ENCODE measurements around the gene CTNNA3.

CTNNA3 gene

GRCh38 chr10:66941491-66941890 lies 754.5 kb downstream of the CTNNA3 start:
- Histone ChIP-seq H3K27me3 (ENCODE audit: low read depth, low read length) (no peaks in the 10 kb centered on the region), H3K9me3 (ENCODE audit: control insufficient read depth in 1 of 2, low read length in 2 of 2) (no peaks in the 10 kb centered on the region), H3K36me3 (ENCODE audit: control insufficient read depth in 1 of 2, insufficient read depth in 2 of 2, low read length in 2 of 2) (no peaks in the 10 kb centered on the region), H3K4me3 (ENCODE audit: low read depth in 1 of 2, low read length in 2 of 2) (no peak overlapping the region), H3K27ac (ENCODE audit: low read length) (no peak overlapping the region), H3K4me1 (ENCODE audit: control insufficient read depth in 1 of 2, insufficient read depth in 2 of 2, low read length in 2 of 2) (peaks cover 0 to 5% of the 10 kb centered on the region in 2 donors)

DNA sequence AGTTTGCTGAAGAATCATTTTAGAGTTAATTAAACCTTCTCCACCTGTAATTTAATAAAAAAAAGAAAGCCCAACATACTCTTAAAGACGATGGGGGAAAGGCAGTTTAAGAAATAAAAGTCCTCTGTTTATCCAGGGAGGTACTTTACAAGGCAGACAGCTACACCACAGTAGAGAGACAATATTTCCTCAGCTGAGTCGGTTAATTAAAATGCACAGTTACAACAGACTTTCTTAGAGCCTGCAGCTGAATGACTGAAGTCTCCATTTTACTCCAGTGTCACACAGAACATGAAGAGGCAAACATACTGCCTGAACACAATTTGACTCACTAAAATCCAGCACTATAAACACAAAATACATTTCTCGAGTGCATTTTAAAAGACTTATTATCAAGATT lies 755.0 kb downstream of the CTNNA3 start:
- no peaks in the 10 kb centered on the region for H3K36me3 ChIP-seq (ENCODE audit: control insufficient read depth in 1 of 2, insufficient read depth in 2 of 2, low read length in 2 of 2)
- H3K27me3 ChIP-seq (ENCODE audit: low read depth, low read length), result no peaks in the 10 kb centered on the region
- no peaks in the 10 kb centered on the region for H3K9me3 ChIP-seq (ENCODE audit: control insufficient read depth in 1 of 2, low read length in 2 of 2)
- H3K4me3 ChIP-seq (ENCODE audit: low read depth in 1 of 2, low read length in 2 of 2), result no peak overlapping the region
- H3K27ac ChIP-seq (ENCODE audit: low read length), result no peak overlapping the region
- peaks cover 0 to 5% of the 10 kb centered on the region in 2 donors for H3K4me1 ChIP-seq (ENCODE audit: control insufficient read depth in 1 of 2, insufficient read depth in 2 of 2, low read length in 2 of 2)

DNA sequence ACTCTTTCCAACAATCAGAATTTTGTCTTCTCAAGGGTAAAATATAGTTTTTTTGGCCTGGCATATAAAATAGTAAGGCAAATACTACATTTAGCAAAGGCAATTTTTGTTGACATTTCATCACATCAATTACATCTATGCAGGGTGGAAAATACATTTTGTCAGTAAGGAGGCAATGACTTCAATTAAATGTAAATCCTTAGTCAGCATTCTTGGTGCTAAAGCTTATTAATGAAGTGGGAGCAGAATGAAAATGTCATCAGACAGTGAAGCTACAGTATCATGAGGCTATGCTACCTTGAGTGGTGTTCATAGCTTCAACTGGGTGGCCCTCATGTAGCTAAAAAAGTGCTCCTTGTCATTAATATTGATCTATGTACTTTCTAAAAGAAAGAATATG lies 761.3 kb downstream of the CTNNA3 start:
- Histone ChIP-seq H3K27me3 (ENCODE audit: low read depth, low read length) (no peaks in the 10 kb centered on the region), H3K27ac (ENCODE audit: low read length) (no peak overlapping the region), H3K4me1 (ENCODE audit: control insufficient read depth in 1 of 2, insufficient read depth in 2 of 2, low read length in 2 of 2) (no peaks in the 10 kb centered on the region), H3K9me3 (ENCODE audit: control insufficient read depth in 1 of 2, low read length in 2 of 2) (no peaks in the 10 kb centered on the region), H3K36me3 (ENCODE audit: control insufficient read depth in 1 of 2, insufficient read depth in 2 of 2, low read length in 2 of 2) (no peaks in the 10 kb centered on the region), H3K4me3 (ENCODE audit: low read depth in 1 of 2, low read length in 2 of 2) (no peak overlapping the region)

GRCh38 chr10:66931949-66932343 lies 764.0 kb downstream of the CTNNA3 start:
- H3K27ac ChIP-seq (ENCODE audit: low read length), result no peak overlapping the region
- peaks cover 25% of the 10 kb centered on the region for H3K27me3 ChIP-seq (ENCODE audit: low read depth, low read length)
- peaks cover 0 to 3% of the 10 kb centered on the region in 2 donors for H3K4me1 ChIP-seq (ENCODE audit: control insufficient read depth in 1 of 2, insufficient read depth in 2 of 2, low read length in 2 of 2)
- H3K4me3 ChIP-seq (ENCODE audit: low read depth in 1 of 2, low read length in 2 of 2), result no peak overlapping the region
- H3K9me3 ChIP-seq (ENCODE audit: control insufficient read depth in 1 of 2, low read length in 2 of 2), result no peaks in the 10 kb centered on the region
- no peaks in the 10 kb centered on the region for H3K36me3 ChIP-seq (ENCODE audit: control insufficient read depth in 1 of 2, insufficient read depth in 2 of 2, low read length in 2 of 2)

GRCh38 chr10:66931340-66931948 lies 764.6 kb downstream of the CTNNA3 start:
- Histone ChIP-seq H3K27me3 (ENCODE audit: low read depth, low read length) (peaks cover 27% of the 10 kb centered on the region), H3K36me3 (ENCODE audit: control insufficient read depth in 1 of 2, insufficient read depth in 2 of 2, low read length in 2 of 2) (no peaks in the 10 kb centered on the region), H3K4me1 (ENCODE audit: control insufficient read depth in 1 of 2, insufficient read depth in 2 of 2, low read length in 2 of 2) (peaks cover 0 to 3% of the 10 kb centered on the region in 2 donors), H3K27ac (ENCODE audit: low read length) (no peak overlapping the region), H3K9me3 (ENCODE audit: control insufficient read depth in 1 of 2, low read length in 2 of 2) (no peaks in the 10 kb centered on the region), H3K4me3 (ENCODE audit: low read depth in 1 of 2, low read length in 2 of 2) (no peak overlapping the region)

DNA sequence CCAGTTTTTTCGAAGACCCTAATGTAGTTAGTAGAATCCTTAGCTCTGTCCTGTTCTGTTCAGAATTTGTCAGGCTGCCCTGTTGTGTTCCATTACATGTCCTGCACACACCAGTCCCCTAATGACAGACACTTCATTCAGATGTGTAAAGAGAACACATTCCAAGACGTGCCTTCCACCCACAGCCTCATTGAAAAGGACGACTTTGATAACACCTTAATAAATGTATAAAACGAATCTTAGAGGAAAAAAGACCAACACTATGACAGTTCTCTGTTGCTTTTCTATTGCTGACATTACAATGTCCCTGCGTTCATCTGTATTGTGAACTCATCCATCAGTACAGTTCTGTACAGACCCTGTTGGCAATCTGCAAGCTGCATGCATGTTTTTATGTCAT lies 766.6 kb downstream of the CTNNA3 start:
- Histone ChIP-seq H3K36me3 (ENCODE audit: control insufficient read depth in 1 of 2, insufficient read depth in 2 of 2, low read length in 2 of 2) (no peaks in the 10 kb centered on the region), H3K27me3 (ENCODE audit: low read depth, low read length) (peaks cover 27% of the 10 kb centered on the region), H3K9me3 (ENCODE audit: control insufficient read depth in 1 of 2, low read length in 2 of 2) (no peaks in the 10 kb centered on the region), H3K4me3 (ENCODE audit: low read depth in 1 of 2, low read length in 2 of 2) (no peak overlapping the region), H3K4me1 (ENCODE audit: control insufficient read depth in 1 of 2, insufficient read depth in 2 of 2, low read length in 2 of 2) (peaks cover 0 to 17% of the 10 kb centered on the region in 2 donors), H3K27ac (ENCODE audit: low read length) (no peak overlapping the region)

- H3K4me3 ChIP-seq (ENCODE audit: low read depth in 1 of 2, low read length in 2 of 2), result no peak overlapping the region
- peaks cover 0 to 17% of the 10 kb centered on the region in 2 donors for H3K4me1 ChIP-seq (ENCODE audit: control insufficient read depth in 1 of 2, insufficient read depth in 2 of 2, low read length in 2 of 2)
Measured at GRCh38 chr10:66928776-66929175, 767.2 kb downstream of the CTNNA3 start.

DNA sequence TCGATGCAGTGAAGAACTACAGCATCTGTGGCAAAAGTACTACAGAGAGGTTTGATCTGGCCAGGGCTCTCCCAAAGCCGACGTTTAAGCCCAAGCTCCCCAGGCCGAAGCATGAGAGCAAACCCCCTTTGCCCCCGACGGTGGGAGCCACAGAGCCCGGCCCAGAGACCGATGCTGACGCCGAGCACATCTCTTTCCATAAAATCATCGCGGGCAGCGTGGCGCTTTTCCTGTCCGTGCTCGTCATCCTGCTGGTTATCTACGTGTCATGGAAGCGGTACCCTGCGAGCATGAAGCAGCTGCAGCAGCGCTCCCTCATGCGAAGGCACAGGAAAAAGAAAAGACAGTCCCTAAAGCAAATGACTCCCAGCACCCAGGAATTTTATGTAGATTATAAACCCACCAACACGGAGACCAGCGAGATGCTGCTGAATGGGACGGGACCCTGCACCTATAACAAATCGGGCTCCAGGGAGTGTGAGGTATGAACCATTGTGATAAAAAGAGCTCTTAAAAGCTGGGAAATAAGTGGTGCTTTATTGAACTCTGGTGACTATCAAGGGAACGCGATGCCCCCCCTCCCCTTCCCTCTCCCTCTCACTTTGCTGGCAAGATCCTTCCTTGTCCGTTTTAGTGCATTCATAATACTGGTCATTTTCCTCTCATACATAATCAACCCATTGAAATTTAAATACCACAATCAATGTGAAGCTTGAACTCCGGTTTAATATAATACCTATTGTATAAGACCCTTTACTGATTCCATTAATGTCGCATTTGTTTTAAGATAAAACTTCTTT lies 767.8 kb downstream of the CTNNA3 start:
- H3K27me3 ChIP-seq (ENCODE audit: low read depth, low read length), result peaks cover 27% of the 10 kb centered on the region
- H3K9me3 ChIP-seq (ENCODE audit: control insufficient read depth in 1 of 2, low read length in 2 of 2), result no peaks in the 10 kb centered on the region
- H3K4me3 ChIP-seq (ENCODE audit: low read depth in 1 of 2, low read length in 2 of 2), result peak overlapping the region; percentile 8 to 46
- peaks cover 0 to 17% of the 10 kb centered on the region in 2 donors for H3K4me1 ChIP-seq (ENCODE audit: control insufficient read depth in 1 of 2, insufficient read depth in 2 of 2, low read length in 2 of 2)
- no peak overlapping the region for H3K27ac ChIP-seq (ENCODE audit: low read length)
- no peaks in the 10 kb centered on the region for H3K36me3 ChIP-seq (ENCODE audit: control insufficient read depth in 1 of 2, insufficient read depth in 2 of 2, low read length in 2 of 2)

More at GRCh38 chr10:66928776-66929175, 767.2 kb downstream of the CTNNA3 start:
- Histone ChIP-seq H3K36me3 (ENCODE audit: control insufficient read depth in 1 of 2, insufficient read depth in 2 of 2, low read length in 2 of 2) (no peaks in the 10 kb centered on the region), H3K27me3 (ENCODE audit: low read depth, low read length) (peaks cover 27% of the 10 kb centered on the region), H3K9me3 (ENCODE audit: control insufficient read depth in 1 of 2, low read length in 2 of 2) (no peaks in the 10 kb centered on the region), H3K27ac (ENCODE audit: low read length) (no peak overlapping the region)

- peaks cover 0 to 17% of the 10 kb centered on the region in 2 donors for H3K4me1 ChIP-seq (ENCODE audit: control insufficient read depth in 1 of 2, insufficient read depth in 2 of 2, low read length in 2 of 2)
- peak overlapping the region in 1 of 2 donors; percentile 46 for H3K4me3 ChIP-seq (ENCODE audit: low read depth in 1 of 2, low read length in 2 of 2)
- peaks cover 27% of the 10 kb centered on the region for H3K27me3 ChIP-seq (ENCODE audit: low read depth, low read length)
- H3K36me3 ChIP-seq (ENCODE audit: control insufficient read depth in 1 of 2, insufficient read depth in 2 of 2, low read length in 2 of 2), result no peaks in the 10 kb centered on the region
- no peak overlapping the region for H3K27ac ChIP-seq (ENCODE audit: low read length)
- H3K9me3 ChIP-seq (ENCODE audit: control insufficient read depth in 1 of 2, low read length in 2 of 2), result no peaks in the 10 kb centered on the region
Measured at GRCh38 chr10:66927251-66927935, 768.6 kb downstream of the CTNNA3 start.

- Histone ChIP-seq H3K4me1 (ENCODE audit: control insufficient read depth in 1 of 2, insufficient read depth in 2 of 2, low read length in 2 of 2) (peaks cover 0 to 17% of the 10 kb centered on the region in 2 donors), H3K27me3 (ENCODE audit: low read depth, low read length) (peaks cover 27% of the 10 kb centered on the region), H3K36me3 (ENCODE audit: control insufficient read depth in 1 of 2, insufficient read depth in 2 of 2, low read length in 2 of 2) (no peaks in the 10 kb centered on the region), H3K27ac (ENCODE audit: low read length) (no peak overlapping the region), H3K9me3 (ENCODE audit: control insufficient read depth in 1 of 2, low read length in 2 of 2) (no peaks in the 10 kb centered on the region), H3K4me3 (ENCODE audit: low read depth in 1 of 2, low read length in 2 of 2) (no peak overlapping the region)
Measured at GRCh38 chr10:66926841-66927240, 769.2 kb downstream of the CTNNA3 start.

All from muscle layer of duodenum (tissue), 2 donors.